Stimulated activated naive CD4-positive, alpha-beta T cell treated with Interleukin-2 at 50 U/mL for 16 hours (primary cell): ENCODE results near the gene KIAA1217.
"Not testable (repeated sequence)": the region's sequence is repeated elsewhere in the genome, so short reads cannot be mapped to it uniquely, and the experiment has no call there.

Source experiments
- DNase-seq: peaks from one replicate; lab custom pipeline; 2025; lab: John Stamatoyannopoulos, UW

The KIAA1217 gene

GRCh38 chr10:24465891-24466818 is 257.2 kb downstream of the KIAA1217 start:
- peak; percentile 55 for DNase-seq

DNA sequence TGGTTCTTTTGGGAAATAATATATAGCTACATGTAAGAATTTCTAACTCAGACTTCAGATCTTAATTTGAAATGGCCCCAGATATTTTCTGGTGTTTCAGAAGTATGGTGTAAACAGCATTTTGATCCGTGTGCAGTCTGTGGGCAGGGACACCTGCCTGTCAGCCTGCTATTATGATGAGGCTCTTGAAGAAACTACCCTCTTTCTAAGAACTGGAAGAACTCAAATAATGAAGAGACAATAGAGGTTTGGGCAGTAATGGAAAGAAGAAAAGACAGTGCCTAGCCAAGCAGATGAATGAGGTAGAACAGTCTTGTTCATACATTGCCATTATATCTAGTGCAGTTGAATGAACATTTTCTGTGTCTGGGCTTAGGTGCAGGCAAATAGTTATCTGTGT is 258.2 kb downstream of the KIAA1217 start:
- DNase-seq = no peak

DNA sequence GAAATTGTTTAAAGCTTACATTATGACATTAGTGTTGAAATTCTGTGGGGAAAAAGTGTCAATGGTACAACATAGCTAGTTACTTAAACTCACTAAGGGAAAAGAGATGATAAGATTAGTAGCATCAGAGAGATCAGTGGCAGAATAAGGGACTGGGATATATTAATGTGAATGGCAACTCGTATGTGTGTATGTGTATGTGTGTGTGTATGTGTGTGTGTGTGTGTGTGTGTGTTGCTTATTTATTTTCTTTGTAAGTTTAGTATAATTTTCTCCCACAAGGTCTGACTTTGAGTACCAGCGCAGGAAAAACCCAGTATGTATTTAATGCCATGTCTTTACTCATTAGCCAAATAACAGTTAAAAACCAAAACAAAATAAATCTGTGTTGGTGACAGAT is 258.7 kb downstream of the KIAA1217 start:
- no peak for DNase-seq

- DNase-seq = no peak
Observed at GRCh38 chr10:24468281-24468751, 259.4 kb downstream of the KIAA1217 start.

DNA sequence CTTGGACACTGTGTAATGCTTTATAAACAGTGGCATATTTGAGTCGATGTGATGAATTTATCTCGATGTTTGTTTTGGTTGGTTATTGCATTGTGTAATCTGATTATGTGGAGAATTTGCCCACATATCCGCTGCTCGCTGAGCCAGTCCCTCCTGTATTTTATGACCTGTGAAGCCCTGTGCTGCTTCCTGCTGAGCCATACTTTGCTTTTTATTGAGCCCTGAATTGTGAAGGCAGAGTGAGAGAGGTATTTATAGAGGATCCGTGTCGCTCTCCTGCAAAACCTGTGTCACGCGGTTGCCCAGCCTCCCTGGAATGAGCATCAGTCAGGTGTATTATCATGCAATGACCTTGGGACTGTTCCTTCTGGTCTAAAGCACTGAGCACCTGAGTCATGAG is 261.1 kb downstream of the KIAA1217 start:
- DNase-seq = no peak

GRCh38 chr10:24475598-24475997 is 266.7 kb downstream of the KIAA1217 start:
- no peak for DNase-seq

- DNase-seq = no peak
Observed at GRCh38 chr10:24476913-24477701, 268.2 kb downstream of the KIAA1217 start.

GRCh38 chr10:24477915-24478314 is 269.0 kb downstream of the KIAA1217 start:
- no peak for DNase-seq

GRCh38 chr10:24479806-24480205 is 270.9 kb downstream of the KIAA1217 start:
- no peak for DNase-seq

- no peak for DNase-seq
Observed at GRCh38 chr10:24480447-24480846, 271.5 kb downstream of the KIAA1217 start.

- no peak for DNase-seq
Observed at GRCh38 chr10:24481241-24481640, 272.3 kb downstream of the KIAA1217 start.

- not testable (repeated sequence) for DNase-seq
Observed at GRCh38 chr10:24482713-24483112, 273.8 kb downstream of the KIAA1217 start.

DNA sequence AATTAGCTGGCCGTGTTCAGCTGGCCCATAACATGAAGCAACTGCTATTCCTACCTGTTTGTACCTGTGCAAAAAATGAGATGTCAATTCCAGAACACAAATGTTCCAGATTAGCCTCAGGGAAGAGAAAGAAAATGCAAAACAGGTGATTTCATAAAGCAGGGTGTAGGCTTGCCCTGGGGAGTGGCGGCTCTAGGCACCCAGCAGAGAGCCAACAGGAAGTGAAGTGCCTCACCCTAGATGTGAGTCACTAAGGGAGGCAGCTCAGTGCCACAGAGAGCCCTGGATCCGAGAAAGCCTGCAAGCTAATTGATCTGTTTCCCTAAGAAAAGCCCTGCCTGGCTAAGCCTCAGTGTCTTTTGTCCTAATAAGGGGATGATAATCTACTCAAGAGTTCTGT is 274.8 kb downstream of the KIAA1217 start:
- peak; percentile 1 for DNase-seq

DNA sequence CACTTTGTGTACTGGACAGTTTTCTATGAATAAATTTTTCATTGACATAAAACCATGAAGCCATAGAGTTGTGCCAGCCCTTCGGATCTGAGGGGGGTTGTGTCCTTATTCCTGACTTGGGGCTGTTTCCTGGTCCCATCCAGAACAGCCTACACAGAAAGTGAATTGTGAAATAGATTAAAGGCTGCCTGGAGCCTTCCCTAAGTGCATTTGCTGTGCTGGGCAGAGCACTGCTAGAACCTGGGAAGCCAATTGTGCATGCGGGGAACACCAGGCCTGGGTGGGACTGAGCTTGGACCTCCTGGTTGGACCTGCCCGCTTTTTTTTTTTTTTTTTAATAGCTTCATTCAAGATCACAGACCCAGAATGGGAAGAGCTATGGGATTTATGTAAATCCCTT is 275.8 kb downstream of the KIAA1217 start:
- no peak for DNase-seq

DNA sequence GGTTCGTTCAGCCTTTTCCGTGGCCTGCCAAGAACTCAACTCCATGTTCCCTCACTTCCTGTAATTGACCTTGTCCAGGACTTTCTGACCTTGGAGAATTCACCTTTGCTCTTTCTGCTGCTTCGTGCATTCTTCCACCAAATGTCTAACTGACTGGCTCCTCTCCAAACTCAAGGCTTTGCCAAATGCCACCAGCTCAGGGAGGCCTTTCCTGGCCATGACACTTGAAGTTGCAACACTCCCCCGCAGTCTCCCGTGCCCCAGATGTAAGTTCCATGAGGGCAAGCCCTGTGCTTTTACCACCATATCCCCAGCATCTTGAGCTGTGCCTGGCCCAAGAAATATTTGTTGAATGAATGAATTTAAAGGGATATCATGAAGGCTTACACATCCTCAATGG is 276.4 kb downstream of the KIAA1217 start:
- no peak for DNase-seq

- no peak for DNase-seq
Observed at GRCh38 chr10:24488631-24489030, 279.7 kb downstream of the KIAA1217 start.

GRCh38 chr10:24493165-24493564 is 284.2 kb downstream of the KIAA1217 start:
- DNase-seq = no peak

- no peak for DNase-seq
Observed at GRCh38 chr10:24494236-24494635, 285.3 kb downstream of the KIAA1217 start.

DNA sequence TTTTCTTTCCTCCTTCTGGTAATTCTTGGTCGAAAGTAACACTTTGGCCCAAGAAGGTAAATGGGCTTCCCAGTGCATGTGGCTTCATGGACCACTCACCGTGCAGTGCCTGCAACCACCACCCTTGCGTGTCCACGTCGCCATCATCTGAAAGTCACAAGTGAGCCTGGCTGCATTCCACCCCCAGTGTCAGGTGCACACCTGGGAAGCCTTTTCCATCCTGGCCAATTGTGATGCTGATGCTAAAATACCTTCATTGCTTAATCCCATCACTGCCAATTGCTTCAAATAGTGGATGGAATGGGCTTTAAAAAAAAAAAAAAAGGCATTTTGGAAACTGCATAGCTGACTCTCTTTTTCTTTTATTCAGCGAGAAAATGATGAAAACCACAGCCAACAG is 285.8 kb downstream of the KIAA1217 start:
- no peak for DNase-seq

DNA sequence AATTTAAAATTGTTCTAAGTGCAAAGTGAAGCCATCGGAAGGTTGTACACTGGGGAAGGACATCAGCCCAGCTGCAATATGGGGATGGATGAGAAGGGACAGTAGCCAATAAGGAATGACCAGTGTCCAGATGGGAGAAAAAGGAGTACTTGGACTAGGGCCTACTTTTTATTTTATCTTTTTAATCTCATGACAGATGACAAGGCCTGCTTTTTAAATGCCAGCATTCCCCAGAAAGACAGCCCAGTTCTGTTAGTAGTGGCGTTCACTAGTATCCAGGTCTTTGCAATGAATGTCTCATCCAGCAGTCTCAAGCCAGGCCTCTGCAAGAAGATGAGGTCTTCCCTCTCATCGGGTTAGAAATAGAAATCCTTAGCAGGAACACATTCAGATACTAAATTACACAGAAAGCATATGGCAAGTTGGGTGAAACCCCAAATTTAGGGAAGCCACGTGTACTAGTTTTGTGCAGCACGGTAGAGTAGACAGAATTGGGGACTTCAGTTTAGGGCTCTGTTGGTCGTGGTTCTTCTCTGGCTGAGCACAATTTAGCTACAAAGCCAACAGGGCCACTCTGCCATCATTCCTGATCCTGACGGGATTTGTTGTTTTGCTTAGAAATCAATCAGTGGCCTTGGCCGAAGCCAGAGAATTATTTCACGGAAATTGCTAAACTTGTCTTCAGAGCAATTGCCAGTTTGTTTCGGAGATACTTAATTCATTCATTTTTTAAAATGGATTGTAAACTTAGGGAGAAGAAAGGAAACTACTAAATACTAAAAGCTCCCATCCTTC is 286.9 kb downstream of the KIAA1217 start:
- no peak for DNase-seq

GRCh38 chr10:24496906-24497305 is 288.0 kb downstream of the KIAA1217 start:
- no peak for DNase-seq

GRCh38 chr10:24501056-24501711 is 292.2 kb downstream of the KIAA1217 start:
- no peak for DNase-seq
